ENCODE data around the gene UBE2G2. TPM values are rescaled to one million over a fixed set of nuclear protein-coding genes. Genes with fewer than 3 reads are reported as not detected.

UBE2G2 gene
- total and polyA plus RNA-seq, 2 experiments from 2014 or later, result 55.2 to 61.6 TPM

GRCh38 chr21:44780137-44780502, 21.5 kb downstream of the UBE2G2 start:
- DNase-seq (ENCODE audit: low spot score), result no peak
- no peak overlapping the region for H2AFZ ChIP-seq
- no peak for TF ChIP-seq CTCF (IDR thresholded peaks at IDR 0.05; ENCODE audit: poor library complexity)
- no peak for TF ChIP-seq EZH2phosphoT487 (IDR thresholded peaks at IDR 0.05; ENCODE audit: low read depth, severe bottlenecking, unreplicated experiment)
- TF ChIP-seq EZH2 (IDR thresholded peaks at IDR 0.05; ENCODE audit: borderline replicate concordance), result no peak
- H3K27me3 ChIP-seq, result no peaks in the 10 kb centered on the region
- no peak overlapping the region for H3K4me2 ChIP-seq
- H3K4me3 ChIP-seq, result no peak overlapping the region
- no peaks in the 10 kb centered on the region for H3K9me2 ChIP-seq (replicated peaks; ENCODE audit: insufficient read depth)
- H4K20me1 ChIP-seq (ENCODE audit: insufficient read depth, poor library complexity, severe bottlenecking), result peaks cover 3% of the 10 kb centered on the region
- H3K9me3 ChIP-seq (ENCODE audit: low read depth), result no peaks in the 10 kb centered on the region
- no peaks in the 10 kb centered on the region for H3K36me3 ChIP-seq (replicated peaks; ENCODE audit: insufficient read depth, low read depth)
- WGBS (ENCODE audit: low lambda C conversion rate, missing lambda C conversion rate), result 79% methylated on average over 7 of the region's 7 CpGs
- peaks cover 56% of the 10 kb centered on the region for H3K79me2 ChIP-seq
- no peak overlapping the region for H3K27ac ChIP-seq
- H3K4me1 ChIP-seq (ENCODE audit: insufficient read depth), result no peaks in the 10 kb centered on the region

- no peak for DNase-seq (ENCODE audit: low spot score)
- Histone ChIP-seq H4K20me1 (ENCODE audit: insufficient read depth, poor library complexity, severe bottlenecking) (no peaks in the 10 kb centered on the region), H3K9me2 (replicated peaks; ENCODE audit: insufficient read depth) (no peaks in the 10 kb centered on the region), H3K36me3 (replicated peaks; ENCODE audit: insufficient read depth, low read depth) (no peaks in the 10 kb centered on the region), H3K79me2 (peaks cover 50% of the 10 kb centered on the region), H3K9me3 (ENCODE audit: low read depth) (no peaks in the 10 kb centered on the region), H2AFZ (no peak overlapping the region), H3K4me1 (ENCODE audit: insufficient read depth) (no peaks in the 10 kb centered on the region), H3K4me3 (no peak overlapping the region), H3K27ac (no peak overlapping the region), H3K4me2 (no peak overlapping the region), H3K27me3 (no peaks in the 10 kb centered on the region)
- 85% methylated on average over 16 of the region's 17 CpGs for WGBS (ENCODE audit: low lambda C conversion rate, missing lambda C conversion rate)
- TF ChIP-seq EZH2phosphoT487 (IDR thresholded peaks at IDR 0.05; ENCODE audit: low read depth, severe bottlenecking, unreplicated experiment) (no peak), EZH2 (IDR thresholded peaks at IDR 0.05; ENCODE audit: borderline replicate concordance) (no peak), CTCF (IDR thresholded peaks at IDR 0.05; ENCODE audit: poor library complexity) (no peak)
These were observed 22.0 kb downstream of the UBE2G2 start for GRCh38 chr21:44779417-44780136.

GRCh38 chr21:44778983-44779382, 22.6 kb downstream of the UBE2G2 start:
- Histone ChIP-seq H3K4me3 (no peak overlapping the region), H2AFZ (no peak overlapping the region), H3K4me2 (peak overlapping the region; percentile 31), H3K4me1 (ENCODE audit: insufficient read depth) (no peaks in the 10 kb centered on the region), H4K20me1 (ENCODE audit: insufficient read depth, poor library complexity, severe bottlenecking) (no peaks in the 10 kb centered on the region), H3K79me2 (peaks cover 44% of the 10 kb centered on the region), H3K9me3 (ENCODE audit: low read depth) (no peaks in the 10 kb centered on the region), H3K27me3 (no peaks in the 10 kb centered on the region), H3K27ac (no peak overlapping the region), H3K9me2 (replicated peaks; ENCODE audit: insufficient read depth) (no peaks in the 10 kb centered on the region), H3K36me3 (replicated peaks; ENCODE audit: insufficient read depth, low read depth) (no peaks in the 10 kb centered on the region)
- 91% methylated on average over 6 of the region's 6 CpGs for WGBS (ENCODE audit: low lambda C conversion rate, missing lambda C conversion rate)
- no peak for DNase-seq (ENCODE audit: low spot score)
- TF ChIP-seq CTCF (IDR thresholded peaks at IDR 0.05; ENCODE audit: poor library complexity) (no peak), EZH2phosphoT487 (IDR thresholded peaks at IDR 0.05; ENCODE audit: low read depth, severe bottlenecking, unreplicated experiment) (no peak), EZH2 (IDR thresholded peaks at IDR 0.05; ENCODE audit: borderline replicate concordance) (no peak)
